ENCODE results near the gene LNPK.
"Not testable (repeated sequence)": the region's sequence is repeated elsewhere in the genome, so short reads cannot be mapped to it uniquely, and the experiment has no call there.

The LNPK gene

DNA sequence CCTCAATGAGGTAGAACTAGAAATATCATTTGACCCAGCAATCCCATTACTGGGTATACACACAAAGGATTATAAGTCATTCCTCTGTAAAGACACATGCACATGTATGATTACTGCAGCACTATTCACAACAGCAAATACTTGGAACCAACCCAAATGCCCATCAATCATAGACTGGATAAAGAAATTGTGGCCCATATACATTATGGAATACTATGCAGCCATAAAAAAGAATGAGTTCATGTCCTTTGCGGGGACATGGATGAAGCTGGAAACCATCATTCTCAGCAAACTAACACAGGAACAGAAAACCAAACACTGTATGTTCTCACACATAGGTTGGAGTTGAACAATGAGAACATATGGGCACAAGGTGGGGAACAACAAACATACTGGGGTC is 106.1 kb downstream of the LNPK start:
- DNase-seq = not testable (repeated sequence)

DNA sequence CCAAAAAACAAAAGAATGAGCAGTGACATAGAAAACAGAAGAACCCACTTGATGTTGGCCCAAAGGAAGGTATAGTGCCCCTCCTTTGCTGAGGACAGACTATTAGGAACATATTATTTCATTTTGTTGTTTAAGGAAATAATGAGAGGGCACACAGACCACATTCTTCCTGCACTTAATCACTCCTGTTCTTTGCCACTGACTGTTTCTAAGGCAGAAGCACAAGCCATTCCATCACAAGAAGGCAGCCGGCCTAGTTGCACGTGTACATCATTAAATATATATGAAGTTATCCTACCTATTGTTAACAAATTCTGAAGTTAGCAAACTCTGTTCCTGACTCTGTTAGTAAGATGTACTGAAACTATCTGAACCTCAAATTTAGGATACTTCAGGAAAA is 110.0 kb downstream of the LNPK start:
- no peak for DNase-seq

DNA sequence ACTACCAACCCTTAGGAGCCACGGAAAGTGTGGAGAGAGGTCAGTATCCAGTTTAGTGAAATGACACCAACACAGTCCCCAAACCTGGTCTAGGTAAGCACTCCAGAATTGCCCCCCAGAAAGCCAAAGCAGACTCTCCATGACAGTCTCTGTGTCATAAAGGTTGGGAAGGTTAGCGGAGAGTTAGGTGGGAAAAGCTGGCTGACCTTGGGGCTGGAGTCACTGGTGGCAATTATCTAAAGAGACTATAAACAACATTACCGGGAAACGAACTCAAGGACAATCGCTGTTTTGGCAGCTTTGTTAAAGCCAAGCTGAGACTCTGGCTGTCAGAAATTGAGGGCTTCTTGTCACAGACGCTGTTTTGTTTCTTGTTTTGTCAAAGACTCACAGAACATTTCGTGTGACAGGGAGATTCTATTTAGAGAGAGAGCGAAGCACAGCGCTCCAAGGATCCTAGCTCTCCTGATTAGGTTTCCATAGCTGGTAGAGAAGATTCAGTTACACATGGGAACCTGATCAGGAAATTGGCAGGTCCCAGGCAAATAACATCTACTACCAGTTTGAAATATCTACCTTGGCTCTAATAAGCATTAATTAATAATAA is 111.3 kb downstream of the LNPK start:
- DNase-seq = no peak

DNA sequence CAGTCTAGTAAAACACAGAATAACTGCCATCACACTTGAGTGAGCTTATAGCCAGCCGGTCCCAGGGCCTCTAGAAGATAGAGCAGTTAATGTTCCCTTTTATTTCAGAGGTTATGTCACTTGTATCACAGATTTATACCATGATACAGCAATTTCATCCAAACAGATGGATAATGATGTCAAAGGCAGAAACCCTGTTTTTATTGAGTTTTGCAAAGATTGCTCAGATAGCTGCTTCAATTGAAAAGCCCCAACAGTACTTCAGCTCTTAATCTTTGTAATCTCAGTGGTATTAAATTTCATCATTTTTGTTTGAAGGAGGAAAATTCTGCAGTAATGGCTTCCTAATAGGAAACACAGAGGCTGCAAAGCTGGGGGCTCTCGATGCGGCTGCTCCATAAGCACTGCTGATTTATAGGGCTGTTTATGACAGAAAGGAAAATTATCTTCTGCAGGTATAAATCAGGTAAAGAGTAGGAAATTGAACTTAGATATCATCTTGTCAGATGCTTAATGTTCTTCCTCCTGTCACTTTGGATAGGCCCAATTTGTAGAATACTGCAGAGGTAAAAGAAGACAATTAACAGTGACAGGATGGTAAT is 112.3 kb downstream of the LNPK start:
- DNase-seq = no peak

GRCh38 chr2:175887776-175888175 is 114.3 kb downstream of the LNPK start:
- DNase-seq = no peak

GRCh38 chr2:175884697-175885393 is 117.2 kb downstream of the LNPK start:
- DNase-seq = no peak

GRCh38 chr2:175883586-175884194 is 118.4 kb downstream of the LNPK start:
- no peak for DNase-seq

GRCh38 chr2:175879679-175880078 is 122.4 kb downstream of the LNPK start:
- DNase-seq = no peak

DNA sequence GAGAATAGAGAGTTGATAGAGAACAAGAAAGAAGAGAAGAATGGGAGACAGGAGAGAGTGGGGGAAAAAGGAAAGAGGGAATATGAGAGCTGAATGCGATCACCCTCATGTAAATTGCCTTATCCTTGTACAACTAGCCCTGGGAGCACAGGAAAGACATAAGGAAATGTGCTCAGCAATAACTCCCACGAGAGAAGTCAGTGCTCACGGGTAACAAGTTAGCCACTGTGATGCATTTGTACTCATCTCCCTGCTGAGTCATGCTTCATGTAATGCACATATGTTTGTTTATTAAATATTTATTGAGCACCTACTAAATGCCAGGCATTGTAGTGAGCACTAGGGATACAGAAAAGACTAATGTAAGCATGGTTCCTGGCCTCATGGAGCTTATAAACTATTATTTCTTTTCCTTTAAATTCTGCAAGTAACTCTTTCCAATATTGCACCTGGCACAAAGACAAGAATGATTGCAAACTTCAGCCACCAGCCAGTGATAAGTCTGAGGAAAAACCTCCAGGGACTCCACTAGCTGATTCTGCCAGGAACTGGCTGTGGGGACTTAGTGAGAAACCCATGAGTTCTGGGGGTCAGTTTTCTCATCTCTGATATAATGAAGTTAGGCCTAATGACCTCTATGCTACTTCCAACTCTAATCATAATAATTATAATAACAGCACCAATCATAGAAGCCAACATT is 124.1 kb downstream of the LNPK start:
- DNase-seq = no peak

- no peak for DNase-seq
Observed at GRCh38 chr2:175874291-175874690, 127.8 kb downstream of the LNPK start.
